AG10803 (cell line): ENCODE measurements around the gene GALNT2.

Experiments
- DNase-seq: peaks from one replicate; pipeline ENCODE4 v3.0.0; 2010; ENCODE audit warnings: low read depth
- H3K4me3 ChIP-seq: 2 replicates; pipeline ENCODE4 v1.5.1; 2011; ENCODE audit warnings: mild to moderate bottlenecking, low read length, control low read depth
- CTCF ChIP-seq: conservative IDR thresholded peaks from 2 replicates; pipeline ENCODE4 v1.5.1; 2011; ENCODE audit warnings: mild to moderate bottlenecking, low read length, control low read depth, inconsistent platforms

Gene GALNT2

DNA sequence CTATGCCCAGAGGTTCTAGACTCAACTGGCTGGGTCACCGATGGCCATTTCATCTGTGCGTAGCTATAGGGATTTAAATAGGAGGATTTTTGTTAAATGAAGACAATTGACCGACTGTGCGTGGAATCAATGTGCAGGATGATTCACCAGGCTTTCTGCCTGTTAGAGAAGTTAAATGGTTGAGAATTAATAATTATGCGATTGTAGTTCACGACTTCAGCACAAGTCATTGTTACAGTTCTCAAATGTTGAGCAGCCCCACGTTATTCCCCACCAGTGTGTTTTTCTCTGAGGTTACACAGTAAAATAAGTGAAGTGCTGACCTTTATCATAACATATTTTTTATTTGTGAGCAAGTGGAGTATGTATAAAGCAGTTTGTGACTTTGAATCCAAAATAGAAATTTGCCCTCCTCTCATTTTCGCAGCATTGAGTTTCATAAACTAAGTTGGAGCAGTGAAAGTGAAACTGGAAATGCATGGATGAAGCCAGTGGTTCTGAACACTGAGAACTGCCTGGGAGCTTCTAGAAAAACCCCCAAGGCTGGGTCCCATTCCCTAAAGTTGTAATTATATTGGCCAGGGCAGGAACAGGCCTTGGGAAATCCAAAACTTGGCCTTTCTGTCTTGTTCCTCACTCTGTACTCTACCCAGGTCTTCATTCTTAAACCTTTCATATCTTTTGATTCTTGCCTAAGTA is 102.6 kb downstream of the GALNT2 start:
- no peak for DNase-seq
- H3K4me3 ChIP-seq: no peak overlapping the region
- TF ChIP-seq CTCF: no peak

GRCh38 chr1:230170153-230170547 is 103.1 kb downstream of the GALNT2 start:
- no peak overlapping the region for H3K4me3 ChIP-seq
- no peak for DNase-seq
- TF ChIP-seq CTCF: no peak

DNA sequence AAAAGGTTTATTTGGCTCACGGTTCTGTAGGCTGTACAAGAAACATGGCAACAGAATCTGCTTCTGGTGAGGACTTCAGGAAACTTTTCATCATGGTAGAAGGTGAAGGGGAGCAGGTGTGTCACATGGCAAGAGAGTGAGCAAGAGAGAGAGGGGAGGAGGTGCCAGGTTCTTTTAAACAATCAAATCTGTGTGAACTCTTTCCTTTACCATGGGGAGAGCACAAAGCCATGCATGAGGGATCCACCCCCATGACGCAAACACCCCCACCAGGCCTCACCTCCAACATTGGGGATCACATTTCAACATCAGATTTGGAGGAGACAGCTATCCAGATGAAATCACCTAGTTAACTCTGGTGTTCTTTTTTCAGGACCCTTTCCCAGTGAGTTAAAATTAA is 103.6 kb downstream of the GALNT2 start:
- no peak for DNase-seq
- no peak for TF ChIP-seq CTCF
- no peak overlapping the region for H3K4me3 ChIP-seq

- H3K4me3 ChIP-seq: no peak overlapping the region
- DNase-seq: peak; percentile 80
- no peak for TF ChIP-seq CTCF
These were observed 104.4 kb downstream of the GALNT2 start for GRCh38 chr1:230171356-230172015.

DNA sequence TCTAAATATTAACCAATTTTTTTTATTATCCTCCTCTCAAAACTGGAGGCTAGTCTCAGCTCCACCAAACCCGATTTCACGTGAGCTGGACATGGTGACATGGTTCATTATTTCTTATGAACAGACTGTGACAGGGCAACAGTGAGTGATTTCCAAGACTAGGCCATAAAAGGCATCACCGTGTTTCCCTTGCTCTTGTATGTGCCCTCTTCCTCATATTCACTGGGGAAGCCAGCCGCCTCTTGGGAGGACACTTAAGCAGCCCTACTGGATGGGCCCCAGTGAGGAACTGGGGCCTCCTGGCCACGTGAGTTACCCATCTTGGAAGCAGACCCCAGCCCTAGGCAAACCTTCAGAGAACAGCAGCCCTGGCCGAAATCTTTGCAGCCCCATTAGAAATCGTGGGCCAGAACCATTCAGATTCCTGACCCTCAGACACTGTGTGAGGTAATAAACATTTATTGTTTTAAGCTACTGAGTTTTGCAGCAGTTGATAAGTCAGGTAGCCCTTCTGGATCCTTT is 105.0 kb downstream of the GALNT2 start:
- DNase-seq: no peak
- TF ChIP-seq CTCF: no peak
- H3K4me3 ChIP-seq: no peak overlapping the region

- DNase-seq: peak; percentile 25
- no peak overlapping the region for H3K4me3 ChIP-seq
- TF ChIP-seq CTCF: no peak
These were observed 106.3 kb downstream of the GALNT2 start for GRCh38 chr1:230173187-230173975.
